ENCODE measurements around the gene ATPAF1. TPM values are rescaled to one million over a fixed set of nuclear protein-coding genes. Genes with fewer than 3 reads are reported as not detected.
A peak's percentile ranks its signal among the peaks of the same experiment; 100 is the strongest.

Gene ATPAF1
- total and polyA plus RNA-seq, 8 donors, result 32.6 to 88.8 (median 39.3) TPM

- Histone ChIP-seq H3K4me3 (no peak overlapping the region), H3K27me3 (no peaks in the 10 kb centered on the region), H3K4me1 (peaks cover 4 to 49% (median 30%) of the 10 kb centered on the region in 4 donors), H3K9me3 (no peaks in the 10 kb centered on the region), H3K36me3 (peaks cover 0 to 47% (median 41%) of the 10 kb centered on the region in 4 donors), H3K27ac (peak overlapping the region in 1 of 5 donors; percentile 15)
- intact Hi-C loops (cut with DNase I; ENCODE audit: low total_unique reads), result no loop called here
- DNase-seq, result peak in 1 of 2 donors; percentile 62
- TF ChIP-seq POLR2AphosphoS5 (IDR thresholded peaks at IDR 0.05), result peak in 1 of 3 donors; percentile 26
- TF ChIP-seq EP300 (IDR thresholded peaks at IDR 0.05), result no peak
Observed at GRCh38 chr1:46643368-46643775, 24.8 kb downstream of the ATPAF1 start.

DNA sequence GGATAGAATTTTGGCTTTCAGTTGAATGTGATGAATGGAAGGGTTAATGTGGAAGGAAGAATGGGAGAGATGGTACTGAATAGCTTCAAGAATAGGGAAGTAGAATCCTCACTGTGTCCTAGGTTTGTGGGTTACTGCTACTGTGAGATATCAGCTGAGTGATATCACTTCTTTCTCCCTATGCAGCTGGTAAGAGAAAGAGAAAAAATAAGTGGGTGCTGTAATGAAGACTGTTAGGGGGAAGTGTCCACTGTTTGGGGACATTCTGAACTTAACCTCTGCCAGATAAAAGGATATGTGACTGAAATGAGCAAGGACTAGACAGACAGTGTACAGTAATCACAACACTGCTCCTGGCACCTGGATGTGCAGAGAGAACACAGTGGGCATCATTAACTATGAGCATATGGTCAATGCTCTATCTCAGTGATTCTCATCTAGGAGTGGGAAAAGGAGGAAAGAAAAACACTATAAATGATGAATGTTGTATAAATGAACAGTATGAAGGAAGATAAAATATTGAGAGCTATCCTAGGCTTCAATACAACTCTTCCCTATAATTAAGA is 26.0 kb downstream of the ATPAF1 start:
- Histone ChIP-seq H3K36me3 (peaks cover 0 to 42% (median 34%) of the 10 kb centered on the region in 4 donors), H3K4me1 (peaks cover 4 to 56% (median 33%) of the 10 kb centered on the region in 4 donors), H3K27me3 (no peaks in the 10 kb centered on the region), H3K4me3 (no peak overlapping the region), H3K9me3 (no peaks in the 10 kb centered on the region), H3K27ac (peak overlapping the region in 1 of 5 donors; percentile 12)
- no peak for DNase-seq
- intact Hi-C loops (cut with DNase I; ENCODE audit: low total_unique reads), result no loop called here
- TF ChIP-seq CTCF (IDR thresholded peaks at IDR 0.05) (no peak), EP300 (IDR thresholded peaks at IDR 0.05) (no peak), POLR2A (IDR thresholded peaks at IDR 0.05) (no peak), POLR2AphosphoS5 (IDR thresholded peaks at IDR 0.05) (no peak)

- intact Hi-C loops (cut with DNase I; ENCODE audit: low total_unique reads), result no loop called here
- H3K4me1 ChIP-seq, result peaks cover 4 to 56% (median 33%) of the 10 kb centered on the region in 4 donors
- WGBS, 5 donors, result 83 to 93% (median 85%) methylated on average over 1 of the region's 1 CpG
Observed at GRCh38 chr1:46639547-46639946, 28.6 kb downstream of the ATPAF1 start.

DNA sequence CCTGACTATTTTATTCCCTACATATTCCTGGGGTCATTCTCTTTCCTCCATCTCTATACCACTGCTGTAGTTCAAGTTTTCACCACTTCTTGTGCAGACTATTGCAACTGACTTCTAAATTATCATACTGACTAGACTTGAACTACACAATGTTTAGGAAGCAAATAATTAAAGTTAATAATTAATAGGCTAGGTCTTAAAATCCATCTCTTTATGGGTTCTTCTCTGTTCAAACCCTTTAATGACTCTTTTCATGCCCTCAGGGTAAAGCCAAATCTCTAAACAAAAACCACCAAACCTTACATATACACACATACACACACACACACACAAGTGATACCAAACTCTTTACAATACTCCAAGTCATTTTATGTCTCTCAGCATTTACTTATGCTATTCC is 29.2 kb downstream of the ATPAF1 start:
- H3K27ac ChIP-seq, result no peak overlapping the region
- H3K4me3 ChIP-seq, result no peak overlapping the region
- H3K9me3 ChIP-seq, result no peaks in the 10 kb centered on the region
- H3K27me3 ChIP-seq, result no peaks in the 10 kb centered on the region
- peaks cover 12 to 69% (median 55%) of the 10 kb centered on the region in 4 donors for H3K36me3 ChIP-seq
- H3K4me1 ChIP-seq, result peaks cover 4 to 56% (median 32%) of the 10 kb centered on the region in 4 donors
- intact Hi-C loops (cut with DNase I; ENCODE audit: low total_unique reads), result no loop called here
- DNase-seq, result no peak
- TF ChIP-seq EP300 (IDR thresholded peaks at IDR 0.05) (no peak), POLR2AphosphoS5 (IDR thresholded peaks at IDR 0.05) (no peak), CTCF (IDR thresholded peaks at IDR 0.05) (no peak), POLR2A (IDR thresholded peaks at IDR 0.05) (no peak)

More at GRCh38 chr1:46639547-46639946, 28.6 kb downstream of the ATPAF1 start:
- Histone ChIP-seq H3K4me3 (no peak overlapping the region), H3K36me3 (peaks cover 8 to 63% (median 48%) of the 10 kb centered on the region in 4 donors), H3K27ac (no peak overlapping the region), H3K27me3 (no peaks in the 10 kb centered on the region), H3K9me3 (no peaks in the 10 kb centered on the region)
- DNase-seq, result no peak
- TF ChIP-seq POLR2A (IDR thresholded peaks at IDR 0.05) (no peak), CTCF (IDR thresholded peaks at IDR 0.05) (no peak), EP300 (IDR thresholded peaks at IDR 0.05) (no peak), POLR2AphosphoS5 (IDR thresholded peaks at IDR 0.05) (no peak)

DNA sequence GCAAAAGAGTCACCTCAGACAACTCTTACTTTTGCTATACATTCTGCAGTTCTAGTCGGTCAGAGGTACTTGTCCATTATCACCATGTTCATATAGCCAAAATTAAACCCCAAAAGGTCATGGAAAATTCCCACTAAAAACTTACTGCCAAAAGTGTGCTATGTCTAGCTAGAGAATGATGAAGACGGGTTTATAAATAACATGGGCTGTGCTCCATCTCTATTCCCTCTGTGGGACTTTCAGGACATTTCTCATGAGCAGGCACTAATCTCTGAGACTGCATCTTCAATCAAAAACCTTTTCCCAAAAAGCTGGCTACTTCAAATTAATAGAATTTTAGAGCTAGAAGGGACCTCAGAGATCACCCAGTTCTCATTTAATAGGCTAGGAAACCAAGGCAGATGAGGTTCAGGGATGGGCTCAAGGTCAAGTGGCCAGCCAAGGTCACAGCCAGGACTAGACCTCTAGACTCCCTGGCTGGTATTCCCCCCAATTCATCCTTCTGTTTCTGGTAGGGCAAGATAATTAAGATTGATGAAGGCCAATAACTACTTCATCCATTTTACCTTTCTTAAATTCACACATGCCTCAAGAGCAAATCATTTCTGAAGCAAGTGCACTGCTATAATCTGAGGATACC is 30.6 kb downstream of the ATPAF1 start:
- Histone ChIP-seq H3K27me3 (no peaks in the 10 kb centered on the region), H3K36me3 (peaks cover 12 to 73% (median 66%) of the 10 kb centered on the region in 4 donors), H3K4me1 (peaks cover 0 to 42% (median 20%) of the 10 kb centered on the region in 4 donors), H3K27ac (peak overlapping the region in 3 of 5 donors; percentile 32 to 56 (median 39)), H3K4me3 (no peak overlapping the region), H3K9me3 (no peaks in the 10 kb centered on the region)
- TF ChIP-seq POLR2AphosphoS5 (IDR thresholded peaks at IDR 0.05) (peak in 1 of 3 donors; percentile 40), EP300 (IDR thresholded peaks at IDR 0.05) (no peak), CTCF (IDR thresholded peaks at IDR 0.05) (no peak)
- WGBS, 5 donors, result 30 to 70% (median 43%) methylated on average over 2 of the region's 2 CpGs
- intact Hi-C loops (cut with DNase I; ENCODE audit: low total_unique reads), result no loop called here
- DNase-seq, result peak in 1 of 2 donors; percentile 10

Measured in stomach (tissue), 9 donors.